NCI-H1694 treated with DMSO at 0.1 percent for 48 hours (cell line): Measurements from ENCODE around the gene DLGAP4.

ENCODE experiments used
- DNase-seq: peaks from one replicate; lab custom pipeline; 2025; lab: John Stamatoyannopoulos, UW

DLGAP4 gene

GRCh38 chr20:36411861-36412454 lies 105.8 kb downstream of the DLGAP4 start:
- DNase-seq, result no peak

GRCh38 chr20:36415475-36416002 lies 109.4 kb downstream of the DLGAP4 start:
- DNase-seq, result no peak

- DNase-seq, result no peak
These were observed 112.6 kb downstream of the DLGAP4 start for GRCh38 chr20:36418711-36419110.

- no peak for DNase-seq
These were observed 115.5 kb downstream of the DLGAP4 start for GRCh38 chr20:36421641-36422040.

GRCh38 chr20:36424314-36424713 lies 118.2 kb downstream of the DLGAP4 start:
- DNase-seq, result no peak

- no peak for DNase-seq
These were observed 119.0 kb downstream of the DLGAP4 start for GRCh38 chr20:36425166-36425565.

- no peak for DNase-seq
These were observed 125.5 kb downstream of the DLGAP4 start for GRCh38 chr20:36431604-36432003.

GRCh38 chr20:36432096-36432495 lies 126.0 kb downstream of the DLGAP4 start:
- no peak for DNase-seq

GRCh38 chr20:36434383-36434782 lies 128.2 kb downstream of the DLGAP4 start:
- no peak for DNase-seq

- no peak for DNase-seq
These were observed 129.0 kb downstream of the DLGAP4 start for GRCh38 chr20:36435124-36435523.

- no peak for DNase-seq
These were observed 129.7 kb downstream of the DLGAP4 start for GRCh38 chr20:36435592-36436541.

GRCh38 chr20:36439040-36439730 lies 133.0 kb downstream of the DLGAP4 start:
- peak; percentile 27 for DNase-seq

GRCh38 chr20:36439731-36440072 lies 133.6 kb downstream of the DLGAP4 start:
- DNase-seq, result no peak

GRCh38 chr20:36440370-36441026 lies 134.4 kb downstream of the DLGAP4 start:
- DNase-seq, result no peak

- DNase-seq, result no peak
These were observed 134.9 kb downstream of the DLGAP4 start for GRCh38 chr20:36441027-36441414.

GRCh38 chr20:36441416-36441815 lies 135.3 kb downstream of the DLGAP4 start:
- no peak for DNase-seq

- no peak for DNase-seq
These were observed 139.7 kb downstream of the DLGAP4 start for GRCh38 chr20:36445847-36446246.

GRCh38 chr20:36446557-36446956 lies 140.4 kb downstream of the DLGAP4 start:
- no peak for DNase-seq

GRCh38 chr20:36447101-36447500 lies 141.0 kb downstream of the DLGAP4 start:
- no peak for DNase-seq

GRCh38 chr20:36449663-36450062 lies 143.5 kb downstream of the DLGAP4 start:
- no peak for DNase-seq

GRCh38 chr20:36454332-36454697 lies 148.2 kb downstream of the DLGAP4 start:
- DNase-seq, result no peak
